Kidney epithelial cell (primary cell): ENCODE data around the gene AMACR. TPM values are rescaled to one million over a fixed set of nuclear protein-coding genes. Genes with fewer than 3 reads are reported as not detected.

Experiments
- DNase-seq: peaks from one replicate; pipeline ENCODE4 v3.0.0-alpha.2; 2010; ENCODE audit warnings: low read depth
- H3K27me3 ChIP-seq: 2 replicates; pipeline ENCODE4 v1.6.0; 2011; ENCODE audit warnings: low read length; ENCODE audit not compliant: control insufficient read depth, insufficient read depth
- H3K36me3 ChIP-seq: 2 replicates; pipeline ENCODE4 v1.5.1; 2011; ENCODE audit warnings: low read length; ENCODE audit not compliant: control insufficient read depth, insufficient read depth
- H3K4me3 ChIP-seq: 2 replicates; pipeline ENCODE4 v1.5.1; 2011; ENCODE audit warnings: low read depth, mild to moderate bottlenecking, control low read depth, low read length
- total RNA-seq: library from RNA; depleted of rRNA; stranded (reverse); fragments of >200 nt; gene quantifications from 2 replicates; pipeline ENCODE4 v1.2.3, GENCODE V29; 2015
- TF ChIP-seq, protein P1 (sequence below): IDR thresholded peaks from 2 replicates; pipeline ENCODE4 v1.5.1; 2011; ENCODE audit warnings: mild to moderate bottlenecking, moderate library complexity, low read length, control low read depth, inconsistent platforms; ENCODE audit not compliant: insufficient read depth, poor library complexity, severe bottlenecking

AMACR gene
- total RNA-seq, 1 donor from 2014 or later, result 18.0 TPM

DNA sequence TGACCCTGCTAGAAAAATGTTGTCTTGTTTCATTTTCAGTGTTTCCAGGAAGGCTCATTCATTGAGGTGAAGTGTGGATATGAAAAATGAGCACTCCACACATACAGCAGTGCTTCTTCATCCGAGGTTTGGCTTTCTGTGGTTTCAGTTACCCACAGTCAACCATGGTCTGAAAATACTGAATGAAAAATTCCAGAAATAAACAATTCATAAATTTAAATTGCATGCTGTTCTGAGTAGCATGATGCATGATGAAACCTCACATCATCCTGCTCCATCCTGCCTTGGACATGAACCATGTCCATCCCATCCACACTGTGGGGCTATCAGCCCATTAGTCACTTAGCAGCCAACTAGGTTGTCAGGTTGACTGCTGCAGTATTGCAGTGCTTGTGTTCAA lies 13.0 kb downstream of the AMACR start:
- no peak overlapping the region for H3K4me3 ChIP-seq
- no peaks in the 10 kb centered on the region for H3K36me3 ChIP-seq
- no peak for DNase-seq
- TF ChIP-seq, protein P1, sequence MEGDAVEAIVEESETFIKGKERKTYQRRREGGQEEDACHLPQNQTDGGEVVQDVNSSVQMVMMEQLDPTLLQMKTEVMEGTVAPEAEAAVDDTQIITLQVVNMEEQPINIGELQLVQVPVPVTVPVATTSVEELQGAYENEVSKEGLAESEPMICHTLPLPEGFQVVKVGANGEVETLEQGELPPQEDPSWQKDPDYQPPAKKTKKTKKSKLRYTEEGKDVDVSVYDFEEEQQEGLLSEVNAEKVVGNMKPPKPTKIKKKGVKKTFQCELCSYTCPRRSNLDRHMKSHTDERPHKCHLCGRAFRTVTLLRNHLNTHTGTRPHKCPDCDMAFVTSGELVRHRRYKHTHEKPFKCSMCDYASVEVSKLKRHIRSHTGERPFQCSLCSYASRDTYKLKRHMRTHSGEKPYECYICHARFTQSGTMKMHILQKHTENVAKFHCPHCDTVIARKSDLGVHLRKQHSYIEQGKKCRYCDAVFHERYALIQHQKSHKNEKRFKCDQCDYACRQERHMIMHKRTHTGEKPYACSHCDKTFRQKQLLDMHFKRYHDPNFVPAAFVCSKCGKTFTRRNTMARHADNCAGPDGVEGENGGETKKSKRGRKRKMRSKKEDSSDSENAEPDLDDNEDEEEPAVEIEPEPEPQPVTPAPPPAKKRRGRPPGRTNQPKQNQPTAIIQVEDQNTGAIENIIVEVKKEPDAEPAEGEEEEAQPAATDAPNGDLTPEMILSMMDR, result no peak
- no peaks in the 10 kb centered on the region for H3K27me3 ChIP-seq

DNA sequence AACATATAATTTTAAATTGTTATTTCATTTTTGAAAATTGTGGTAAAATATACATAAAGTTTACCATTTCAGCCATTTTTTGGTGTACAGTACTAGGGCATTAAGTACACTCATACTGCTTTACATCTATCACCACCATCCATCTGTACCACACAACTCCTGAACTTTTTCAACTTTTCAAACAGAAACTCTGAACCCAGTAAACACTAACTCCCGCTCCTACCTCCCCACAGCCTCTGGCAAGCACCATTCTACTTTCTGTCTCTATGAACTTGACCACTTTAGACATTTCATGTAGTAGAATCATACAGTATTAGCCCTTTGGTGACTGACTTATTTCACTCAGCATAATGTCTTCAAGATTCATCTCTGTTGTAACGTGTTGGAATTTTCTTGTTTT lies 15.0 kb downstream of the AMACR start:
- DNase-seq, result no peak
- TF ChIP-seq, protein P1, result no peak
- no peaks in the 10 kb centered on the region for H3K36me3 ChIP-seq
- H3K27me3 ChIP-seq, result no peaks in the 10 kb centered on the region
- no peak overlapping the region for H3K4me3 ChIP-seq

DNA sequence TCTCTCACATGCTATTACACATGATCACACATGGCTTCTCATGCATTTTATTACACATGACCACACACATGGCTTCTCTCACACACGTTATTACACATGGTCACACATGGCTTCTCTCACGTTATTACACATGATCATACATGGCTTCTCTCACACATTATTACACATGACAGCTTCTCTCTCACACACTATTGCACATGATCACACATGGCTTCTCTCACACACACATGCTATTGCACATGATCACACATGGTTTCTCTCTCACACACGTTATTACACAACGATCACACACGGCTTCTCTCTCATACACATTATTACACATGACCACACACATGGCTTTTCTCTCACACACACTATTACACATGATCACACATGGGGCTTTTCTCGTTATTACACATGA lies 22.4 kb downstream of the AMACR start:
- Histone ChIP-seq H3K4me3 (no peak overlapping the region), H3K27me3 (no peaks in the 10 kb centered on the region)
- TF ChIP-seq, protein P1, result no peak

DNA sequence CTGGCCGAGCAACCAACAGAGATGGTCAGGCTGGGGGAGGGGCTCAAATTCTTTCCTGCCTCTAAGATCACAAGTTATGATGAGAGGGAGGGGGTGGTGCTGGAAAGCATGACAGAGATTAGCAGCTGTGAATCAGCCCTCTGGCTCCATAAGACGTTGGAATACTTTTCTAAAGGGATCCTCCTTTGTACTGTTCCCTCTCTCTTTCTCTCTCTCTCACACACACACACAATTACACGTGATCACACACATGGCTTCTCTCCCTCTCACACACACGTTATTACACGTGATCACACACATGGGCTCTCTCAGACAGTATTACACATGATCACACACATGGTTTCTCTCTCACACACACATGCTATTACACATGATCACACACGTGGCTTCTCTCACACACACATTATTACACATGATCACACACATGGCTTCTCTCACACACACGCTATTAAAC lies 23.2 kb downstream of the AMACR start, which contains the start of gene SLC45A2:
TSS of gene SLC45A2 (minus strand) at position 23 of the 454 bp plus-strand sequence. CDS start 110 bp downstream, outside the sequence.
- H3K36me3 ChIP-seq, result no peaks in the 10 kb centered on the region
- TF ChIP-seq, protein P1, result no peak
- no peak for DNase-seq
- no peak within 1 kb of the TSS for H3K4me3 ChIP-seq
- H3K27me3 ChIP-seq, result no peaks in the 10 kb centered on the region

More for the DNA sequence above, 22.4 kb downstream of the AMACR start:
- DNase-seq, result no peak
- no peaks in the 10 kb centered on the region for H3K36me3 ChIP-seq

DNA sequence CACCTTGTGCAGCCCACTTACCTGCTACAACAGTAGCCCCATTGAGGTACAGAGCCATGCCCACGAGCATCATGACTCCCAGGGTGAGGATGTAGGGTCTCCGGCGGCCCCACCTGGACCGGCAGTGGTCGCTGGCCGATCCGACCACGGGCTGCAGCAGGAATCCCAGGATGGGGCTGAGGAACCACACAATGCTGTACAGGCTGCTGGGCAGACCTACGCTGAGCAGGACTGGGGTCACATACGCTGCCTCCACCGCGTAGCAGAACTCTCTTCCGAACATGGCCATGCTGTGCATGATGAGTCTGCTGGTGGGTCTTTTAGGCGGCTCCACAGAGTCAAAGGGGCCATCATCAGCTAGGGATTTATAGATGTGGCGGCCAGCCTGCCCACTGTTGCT lies 23.7 kb downstream of the AMACR start:
- DNase-seq, result no peak
- Histone ChIP-seq H3K4me3 (no peak overlapping the region), H3K27me3 (no peaks in the 10 kb centered on the region), H3K36me3 (no peaks in the 10 kb centered on the region)
- TF ChIP-seq, protein P1, result no peak

- Histone ChIP-seq H3K36me3 (no peaks in the 10 kb centered on the region), H3K4me3 (no peak overlapping the region), H3K27me3 (no peaks in the 10 kb centered on the region)
- TF ChIP-seq, protein P1, result no peak
- DNase-seq, result no peak
Observed at GRCh38 chr5:33981408-33982162, 26.3 kb downstream of the AMACR start.
